Measurements from ENCODE around the gene CCDC71. TPM values are rescaled to one million over a fixed set of nuclear protein-coding genes. Genes with fewer than 3 reads are reported as not detected.

Gene CCDC71
- total and polyA plus RNA-seq, 2 of the 13 experiments (the other 11 are each of a cell fraction or from before 2014, with no cell fraction given): 9.7 to 14.3 TPM

GRCh38 chr3:49165771-49166751 lies at the start of gene CCDC71 (continued):
- TF ChIP-seq ZNF576 (CRISPR knock-in tag; IDR thresholded peaks at IDR 0.05) (no peak), ARID5B (CRISPR knock-in tag; IDR thresholded peaks at IDR 0.05) (peak; percentile 7; the same call in 1 of the 2 replicates), ZBTB43 (CRISPR knock-in tag; conservative IDR thresholded peaks at IDR 0.05) (no peak), GABPB1 (CRISPR knock-in tag; IDR thresholded peaks at IDR 0.05) (peak; percentile 96), XBP1 (CRISPR knock-in tag; IDR thresholded peaks at IDR 0.05) (no peak), RXRB (CRISPR knock-in tag; IDR thresholded peaks at IDR 0.05; ENCODE audit: borderline replicate concordance) (peak; percentile 25; the same call in 1 of the 2 replicates), ARID2 (CRISPR knock-in tag; IDR thresholded peaks at IDR 0.05; ENCODE audit: borderline replicate concordance) (no peak), HES4 (CRISPR knock-in tag; IDR thresholded peaks at IDR 0.05; ENCODE audit: borderline replicate concordance) (0 out of 2 replicates have a peak, but pooled peaks have one; percentile 40), NR2C2 (CRISPR knock-in tag; IDR thresholded peaks at IDR 0.05; ENCODE audit: borderline replicate concordance) (peak; percentile 99), NR0B2 (CRISPR knock-in tag; IDR thresholded peaks at IDR 0.05) (no peak), HNF1B (CRISPR knock-in tag; IDR thresholded peaks at IDR 0.05) (peak; percentile 48; the same call in 1 of the 2 replicates), ZNF709 (CRISPR knock-in tag; IDR thresholded peaks at IDR 0.05) (peak; percentile 84; the same call in 1 of the 2 replicates), ZNF619 (CRISPR knock-in tag; IDR thresholded peaks at IDR 0.05) (no peak), KDM2A (CRISPR knock-in tag; IDR thresholded peaks at IDR 0.05; ENCODE audit: borderline replicate concordance, low read depth) (peak; percentile 87), E2F1 (CRISPR knock-in tag; IDR thresholded peaks at IDR 0.05) (no peak), PREB (CRISPR knock-in tag; IDR thresholded peaks at IDR 0.05) (no peak), REL (CRISPR knock-in tag; conservative IDR thresholded peaks at IDR 0.05) (0 out of 2 replicates have a peak, but pooled peaks have one; percentile 16)

Measured in HepG2 (cell line).